A549 treated with AZD9567 at 1 μM for 4 hours (cell line): Measurements from ENCODE around the gene RRP36. TPM values are rescaled to one million over a fixed set of nuclear protein-coding genes. Genes with fewer than 3 reads are reported as not detected.

Source experiments
- total RNA-seq: library from RNA; stranded (reverse); fragments of 200-300 nt; extraction: Qiagen RNA extraction; gene quantifications from 5 replicates; pipeline ENCODE4 v1.2.3, GENCODE V29; 2022; ENCODE audit not compliant: insufficient read depth

The RRP36 gene, protein sequence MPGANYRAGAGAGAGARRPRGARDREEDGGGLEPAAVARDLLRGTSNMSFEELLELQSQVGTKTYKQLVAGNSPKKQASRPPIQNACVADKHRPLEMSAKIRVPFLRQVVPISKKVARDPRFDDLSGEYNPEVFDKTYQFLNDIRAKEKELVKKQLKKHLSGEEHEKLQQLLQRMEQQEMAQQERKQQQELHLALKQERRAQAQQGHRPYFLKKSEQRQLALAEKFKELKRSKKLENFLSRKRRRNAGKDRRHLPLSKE
- 67.4 to 78.5 TPM (median 71.4 TPM) in 5 replicates for total RNA-seq

DNA sequence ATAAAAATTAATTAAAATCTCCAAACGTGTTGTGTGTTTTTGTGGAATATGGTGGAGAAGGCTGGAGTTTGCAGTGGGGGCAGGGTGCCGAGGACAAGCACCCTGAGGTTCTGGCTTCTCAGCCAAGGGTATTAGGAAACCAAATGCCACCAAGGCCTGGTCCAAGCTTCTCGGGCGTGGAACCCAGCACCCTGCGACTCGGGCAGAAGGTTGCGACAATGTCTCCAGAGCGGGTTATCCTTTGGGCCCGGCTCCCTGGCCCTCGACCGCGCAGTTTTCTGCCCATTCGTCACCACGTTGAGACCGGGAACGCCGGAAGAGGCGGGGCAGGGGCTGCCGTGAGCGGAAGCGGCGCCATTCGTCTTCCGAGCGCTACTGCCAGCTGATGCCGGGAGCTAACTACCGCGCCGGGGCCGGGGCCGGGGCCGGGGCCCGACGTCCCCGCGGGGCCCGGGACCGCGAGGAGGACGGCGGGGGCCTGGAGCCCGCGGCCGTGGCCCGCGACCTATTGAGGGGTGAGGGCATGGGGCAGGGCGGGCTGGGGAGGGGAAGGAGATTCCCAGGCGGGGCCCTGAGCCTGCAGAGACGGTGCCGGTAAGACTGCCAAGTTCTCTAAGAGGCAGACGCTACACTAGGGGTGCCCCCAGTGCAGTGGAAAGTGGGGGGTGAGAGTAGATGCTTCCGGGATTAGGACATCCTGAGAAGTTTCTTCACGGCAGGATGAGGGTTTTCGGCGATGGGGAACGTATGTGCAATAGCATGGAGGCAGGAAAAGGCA lies at the start of gene RRP36:
TSS of gene RRP36 (plus strand) at position 354 of the 778 bp plus-strand sequence. CDS start at position 386, 32 bp downstream.

DNA sequence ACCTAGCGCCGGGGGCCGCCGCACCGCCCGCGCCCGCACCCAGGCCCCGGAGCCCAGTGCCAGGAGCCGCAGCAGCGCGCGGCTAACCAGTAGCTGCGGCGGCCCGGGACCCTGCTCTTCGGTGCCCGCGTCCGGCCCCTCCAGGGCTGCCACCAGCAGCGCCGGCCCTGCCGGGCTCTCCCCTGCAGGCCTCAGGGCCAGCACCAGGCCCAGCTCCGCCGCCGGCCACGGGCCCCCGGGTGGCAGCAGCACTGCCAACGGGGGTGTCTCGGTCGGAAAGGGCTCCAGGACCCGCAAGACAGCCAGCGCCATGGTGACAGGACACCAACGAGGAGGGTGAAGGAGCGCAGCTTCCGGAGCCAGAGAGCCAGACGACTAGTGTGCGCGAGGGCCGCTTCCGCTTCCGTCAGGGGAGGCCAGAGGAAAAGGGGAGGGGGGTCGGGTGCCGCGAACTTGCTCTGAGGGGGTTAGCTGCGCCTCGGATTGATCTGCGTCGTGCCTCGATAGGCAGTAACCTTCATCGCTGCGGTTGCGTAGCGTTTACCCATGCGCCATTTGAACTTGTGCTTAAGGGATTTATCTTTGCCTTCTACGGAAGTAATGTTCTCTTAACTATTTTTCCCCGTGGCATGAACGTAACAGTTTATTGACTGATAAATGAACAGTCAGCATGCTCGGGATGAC lies 42.4 kb upstream of the RRP36 start, which contains the start of gene PEX6:
TSS of gene PEX6 (minus strand) at position 343 of the 684 bp plus-strand sequence. CDS start at position 312, 31 bp downstream.

DNA sequence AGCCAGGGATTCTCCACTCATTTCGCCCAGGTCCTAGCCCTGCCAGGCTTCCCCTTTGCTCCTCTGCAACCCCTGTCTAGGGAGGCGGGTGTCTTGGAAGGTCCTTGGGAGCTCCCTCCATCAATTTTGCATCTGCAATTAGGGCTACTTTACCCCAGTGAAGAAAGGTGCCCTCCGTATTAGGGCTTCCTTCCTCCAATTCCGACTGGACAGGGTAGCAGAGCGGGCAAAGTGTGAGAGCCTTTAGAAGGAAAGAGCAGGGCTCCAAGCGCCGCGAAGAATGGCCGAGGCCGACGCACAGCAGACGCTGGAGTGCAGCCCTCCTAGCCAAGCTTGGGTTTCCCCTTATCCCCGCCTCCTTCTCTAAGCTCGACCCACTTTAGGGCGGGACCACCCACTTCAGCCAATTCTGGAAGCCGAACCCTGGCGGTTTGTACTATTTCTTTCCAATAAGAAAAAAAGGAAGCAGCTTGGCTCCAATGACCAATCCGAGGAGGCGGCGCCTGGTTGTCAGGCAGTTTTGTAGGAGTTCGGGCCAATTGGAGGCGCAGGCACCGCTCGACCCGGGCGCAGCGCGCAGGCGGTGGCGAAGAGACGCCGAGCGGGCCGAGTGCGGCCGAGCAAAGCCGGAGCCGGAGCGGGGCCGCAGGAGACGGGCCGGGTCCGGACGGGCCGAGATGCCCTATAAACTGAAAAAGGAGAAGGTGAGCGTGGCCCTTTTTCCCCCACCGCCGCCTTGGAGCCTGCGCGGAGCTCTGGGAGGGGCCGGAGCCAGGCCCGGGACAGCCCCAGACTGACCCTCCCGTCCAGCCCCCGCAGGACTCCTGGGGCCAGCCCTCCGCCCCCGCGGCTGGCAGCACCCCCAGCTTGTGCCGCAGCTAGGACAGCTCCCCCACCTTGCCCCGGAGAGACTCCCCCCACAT lies 37.2 kb upstream of the RRP36 start, which contains the start of gene PPP2R5D:
TSS of gene PPP2R5D (plus strand) at position 570 of the 923 bp plus-strand sequence. CDS start at position 678, 108 bp downstream.

DNA sequence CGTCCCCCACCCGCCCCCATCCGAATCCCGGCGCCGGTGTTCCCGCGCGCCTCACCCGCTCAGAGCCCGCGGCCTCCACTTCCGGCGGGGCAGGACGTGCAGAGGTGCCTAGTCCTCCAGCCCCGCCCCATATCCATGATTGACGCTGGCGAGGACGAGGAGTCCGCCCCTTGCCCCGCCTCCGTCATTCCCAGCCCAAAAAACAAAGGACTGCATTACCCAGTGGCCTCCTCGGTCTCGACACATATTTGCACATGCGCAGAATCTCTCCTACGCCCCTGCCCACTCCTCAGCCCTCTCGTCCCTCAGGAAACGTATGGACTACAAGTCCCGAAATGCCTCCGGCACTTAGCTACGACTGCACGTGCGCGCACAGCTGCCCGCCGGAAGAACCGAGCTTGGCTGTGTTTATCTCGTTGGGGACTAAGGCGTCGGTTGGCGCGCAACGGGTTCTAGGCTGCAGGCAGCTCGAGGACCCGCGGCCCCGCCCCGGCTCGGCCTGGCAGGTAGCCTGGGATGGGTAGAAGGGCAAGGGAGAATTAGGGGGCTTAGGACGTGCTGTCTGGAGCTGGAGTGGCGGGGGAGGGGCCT lies 7.5 kb upstream of the RRP36 start, which contains the start of the genes KLHDC3 and MEA1:
TSS of gene KLHDC3 (plus strand) at position 407 of the 591 bp plus-strand sequence. CDS start 2,944 bp downstream, outside the sequence.
TSS of gene MEA1 (minus strand) at position 104 of the 591 bp plus-strand sequence. CDS start 133 bp downstream, outside the sequence.

DNA sequence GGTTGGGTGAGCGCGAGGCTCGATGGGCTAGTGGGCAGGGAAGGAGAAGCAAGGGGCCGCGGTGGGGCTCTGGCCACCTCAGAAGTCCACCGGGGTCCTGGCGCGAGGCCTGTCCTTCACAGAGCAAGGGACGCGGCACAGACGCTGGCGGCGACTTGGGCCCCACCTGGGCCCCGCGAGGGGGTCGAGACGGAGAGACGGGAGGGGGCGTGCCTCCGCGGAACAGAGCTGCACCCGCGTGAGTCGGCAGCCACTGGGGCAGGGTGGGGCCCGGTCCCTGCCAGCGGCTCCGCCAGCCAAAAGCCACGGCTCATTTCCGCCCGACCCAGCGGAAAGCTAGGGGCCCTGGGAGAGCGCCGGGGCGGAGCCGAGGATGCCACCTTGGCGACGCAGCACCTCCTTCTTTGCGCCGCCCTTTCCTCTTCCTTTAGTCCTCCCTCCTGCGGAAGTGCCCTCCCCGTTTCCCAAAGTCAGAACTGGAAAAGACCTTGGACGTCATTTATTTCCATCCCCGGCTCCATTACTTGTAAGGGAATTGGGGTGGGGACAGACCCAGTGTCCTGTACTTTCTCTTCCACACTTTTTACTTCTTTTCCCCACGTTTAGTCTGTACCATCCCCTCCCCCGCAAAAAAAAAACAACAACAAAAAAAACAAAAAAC lies 32.3 kb downstream of the RRP36 start, which contains the start of gene CUL7:
TSS of gene CUL7 (minus strand) at position 307 of the 661 bp plus-strand sequence. CDS start 1,063 bp downstream, outside the sequence.

DNA sequence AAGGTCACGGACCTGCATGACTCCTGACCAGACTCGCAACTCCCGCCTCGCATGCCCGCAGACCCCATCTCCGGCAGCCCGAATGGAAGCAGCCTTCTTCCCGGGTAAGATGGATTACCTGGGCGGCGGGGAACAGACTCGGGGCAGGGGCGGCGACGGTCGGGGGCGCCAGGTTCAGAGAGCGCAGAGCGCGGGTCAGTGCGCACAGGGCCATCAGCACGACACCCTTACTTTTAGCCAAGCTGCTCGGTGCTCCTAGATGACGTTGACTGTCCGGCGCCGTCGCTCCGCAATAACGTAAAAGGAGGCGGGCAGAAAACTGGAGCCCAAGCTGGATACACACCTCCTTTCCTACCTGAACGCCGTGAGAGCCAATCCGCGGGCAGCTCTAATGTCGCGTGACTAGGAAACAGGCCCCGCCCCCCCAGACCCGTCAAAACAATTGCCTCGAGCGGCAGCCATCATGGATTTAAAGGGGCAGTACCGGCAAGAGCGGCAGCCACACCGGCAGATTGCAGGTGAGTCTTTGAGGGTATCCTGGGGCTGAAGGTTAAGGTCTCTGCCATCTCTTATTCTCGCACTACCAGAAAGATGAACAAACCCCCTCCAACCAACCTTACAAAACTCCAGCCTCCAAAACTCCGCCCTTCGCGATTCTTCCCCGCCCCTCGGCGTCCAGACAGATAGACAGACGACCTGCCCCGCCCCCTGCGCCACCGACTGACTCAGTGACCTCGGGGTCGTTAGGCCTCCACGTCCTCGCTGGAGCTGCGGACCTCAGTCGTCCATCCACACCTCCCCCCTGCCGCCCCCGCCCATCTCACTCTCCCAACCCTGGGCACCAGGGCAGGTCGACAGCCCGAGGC lies 38.0 kb downstream of the RRP36 start, which contains the start of the genes KLC4 and MRPL2:
TSS of gene KLC4 (plus strand) at position 464 of the 866 bp plus-strand sequence. CDS start 1,705 bp downstream, outside the sequence.
TSS of gene MRPL2 (minus strand) at position 267 of the 866 bp plus-strand sequence. CDS start at position 214, 53 bp downstream.

DNA sequence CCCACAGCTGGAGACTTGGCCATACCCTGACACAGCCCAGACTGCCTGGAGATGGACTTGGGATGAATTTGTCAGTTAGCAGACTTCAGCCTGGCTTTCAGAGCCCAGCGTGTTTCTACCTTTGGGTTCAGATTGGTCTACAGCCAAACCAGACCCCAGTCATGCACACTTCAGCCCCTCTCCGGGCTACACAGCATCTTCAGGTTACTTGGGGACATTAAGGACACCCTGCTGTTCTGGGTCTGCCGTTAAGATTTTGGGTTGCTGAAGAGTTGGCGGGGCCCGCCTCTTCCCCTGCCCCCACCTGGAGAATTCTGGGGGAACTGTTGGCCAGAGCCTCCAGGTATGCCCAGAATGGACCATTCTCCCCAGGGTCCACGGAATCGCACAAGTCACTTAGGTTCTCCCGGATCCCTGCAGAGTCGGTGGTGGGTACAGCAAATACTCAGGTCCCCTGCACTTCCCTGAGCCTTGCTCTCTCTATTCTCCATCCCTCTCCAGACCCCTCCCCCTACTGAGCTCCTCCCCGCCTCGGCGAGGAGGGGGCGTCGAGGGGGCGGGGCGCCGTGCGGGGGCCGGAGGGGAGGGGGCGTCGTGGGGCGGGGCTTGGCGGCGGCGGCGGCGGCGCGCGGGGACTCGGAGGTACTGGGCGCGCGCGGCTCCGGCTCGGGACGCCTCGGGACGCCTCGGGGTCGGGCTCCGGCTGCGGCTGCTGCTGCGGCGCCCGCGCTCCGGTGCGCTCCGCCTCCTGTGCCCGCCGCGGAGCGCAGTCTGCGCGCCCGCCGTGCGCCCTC lies 54.4 kb downstream of the RRP36 start, which contains the start of gene PTK7:
TSS of gene PTK7 (plus strand) at position 645 of the 794 bp plus-strand sequence. CDS start 175 bp downstream, outside the sequence.

Other genes starting within 250 kb of the RRP36 start
- gene BICRAL, start 239.6 kb upstream of the RRP36 start, total RNA-seq, result 2.1 to 3.4 TPM (median 2.6 TPM) in 5 replicates
- gene RPL7L1, start 142.0 kb upstream of the RRP36 start, total RNA-seq, result 63.2 to 88.2 TPM (median 65.6 TPM) in 5 replicates
- not detected in 5 replicates for gene PTCRA, start 105.6 kb upstream of the RRP36 start, total RNA-seq
- 30.9 to 44.1 TPM (median 40.6 TPM) in 5 replicates for gene CNPY3, start 92.1 kb upstream of the RRP36 start, total RNA-seq
- 0.13 to 0.22 TPM (median 0.16 TPM) in 4 of 5 replicates, not detected in the other for gene GNMT, start 60.9 kb upstream of the RRP36 start, total RNA-seq
- gene PEX6, start 42.4 kb upstream of the RRP36 start, total RNA-seq, result 6.8 to 9.0 TPM (median 8.8 TPM) in 5 replicates
- gene PPP2R5D, start 37.1 kb upstream of the RRP36 start, total RNA-seq, result 24.4 to 30.2 TPM (median 25.9 TPM) in 5 replicates
- gene MEA1, start 7.7 kb upstream of the RRP36 start, total RNA-seq, result 84.2 to 98.3 TPM (median 93.7 TPM) in 5 replicates
- gene KLHDC3, start 7.4 kb upstream of the RRP36 start, total RNA-seq, result 26.1 to 33.2 TPM (median 28.5 TPM) in 5 replicates
- 5.6 to 8.5 TPM (median 7.8 TPM) in 5 replicates for gene CUL7, start 32.2 kb downstream of the RRP36 start, total RNA-seq
- 60.2 to 69.4 TPM (median 62.1 TPM) in 5 replicates for gene MRPL2, start 37.8 kb downstream of the RRP36 start, total RNA-seq
- gene KLC4, start 38.0 kb downstream of the RRP36 start, total RNA-seq, result 4.8 to 7.7 TPM (median 6.4 TPM) in 5 replicates
- gene PTK7, start 54.7 kb downstream of the RRP36 start, total RNA-seq, result 4.4 to 12.7 TPM (median 5.0 TPM) in 5 replicates
- 13.9 to 16.8 TPM (median 16.4 TPM) in 5 replicates for gene SRF, start 149.6 kb downstream of the RRP36 start, total RNA-seq
- 6.1 to 9.7 TPM (median 9.2 TPM) in 5 replicates for gene CUL9, start 160.6 kb downstream of the RRP36 start, total RNA-seq
- gene DNPH1, start 207.9 kb downstream of the RRP36 start, total RNA-seq, result 54.2 to 100.0 TPM (median 95.4 TPM) in 5 replicates
- gene TTBK1, start 221.9 kb downstream of the RRP36 start, total RNA-seq, result 0.03 to 0.06 TPM (median 0.05 TPM) in 4 of 5 replicates, not detected in the other